Tibial artery (tissue), 4 donors: ENCODE results near the gene GATD1.
A peak's percentile ranks its signal among the peaks of the same experiment; 100 is the strongest.

Source experiments
- DNase-seq, 2 donors: peaks; one replicate each; pipeline ENCODE4 v3.0.0-alpha.2; 2019
- H3K27ac ChIP-seq, 2 donors: fragments of 200-600 bp; sonication (generic) in 1 of 2; 1 replicate in 1 of 2; 2 replicates in 1 of 2; pipeline ENCODE4 v1.5.1; 2018 to 2019; ENCODE audit warnings: mild to moderate bottlenecking in 1 of 2
- H3K27me3 ChIP-seq, 2 donors: fragments of 200-600 bp; sonication (generic) in 1 of 2; one replicate each; pipeline versions ENCODE4 v1.5.1 to v1.6.0; 2016 to 2019
- H3K36me3 ChIP-seq, 3 donors: fragments of 200-600 bp; sonication (generic) in 2 of 3; one replicate each; pipeline ENCODE4 v1.5.1; 2016 to 2019; ENCODE audit warnings: mild to moderate bottlenecking in 2 of 3
- H3K4me1 ChIP-seq, 4 donors: fragments of 200-600 bp; sonication (generic) in 2 of 4; 1 replicate in 3 of 4; 2 replicates in 1 of 4; pipeline ENCODE4 v1.5.1; 2016 to 2019
- H3K4me3 ChIP-seq, 2 donors: fragments of 200-600 bp; sonication (generic) in 1 of 2; 1 replicate in 1 of 2; 2 replicates in 1 of 2; pipeline ENCODE4 v1.5.1; 2018 to 2019; ENCODE audit warnings: mild to moderate bottlenecking in 2 of 2
- H3K9me3 ChIP-seq, 3 donors: fragments of 200-600 bp; sonication (generic) in 1 of 3; one replicate each; pipeline ENCODE4 v1.5.1; 2016 to 2019
- intact Hi-C: fragments of 100-400 bp; cut with DNase I; formaldehyde crosslinking; loops from one replicate; pipeline ENCODE4 v1.15.0; 2023; ENCODE audit warnings: low total_unique reads
- TF ChIP-seq, protein P1 (sequence below), 2 experiments: fragments of 200-600 bp in 1 of 2; fragments of 450-650 bp in 1 of 2; IDR thresholded peaks; one replicate each; pipeline ENCODE4 v1.5.1; 2017 to 2019; ENCODE audit warnings: antibody characterized with exemption in 2 of 2, mild to moderate bottlenecking in 1 of 2, moderate library complexity in 1 of 2

GATD1 gene

DNA sequence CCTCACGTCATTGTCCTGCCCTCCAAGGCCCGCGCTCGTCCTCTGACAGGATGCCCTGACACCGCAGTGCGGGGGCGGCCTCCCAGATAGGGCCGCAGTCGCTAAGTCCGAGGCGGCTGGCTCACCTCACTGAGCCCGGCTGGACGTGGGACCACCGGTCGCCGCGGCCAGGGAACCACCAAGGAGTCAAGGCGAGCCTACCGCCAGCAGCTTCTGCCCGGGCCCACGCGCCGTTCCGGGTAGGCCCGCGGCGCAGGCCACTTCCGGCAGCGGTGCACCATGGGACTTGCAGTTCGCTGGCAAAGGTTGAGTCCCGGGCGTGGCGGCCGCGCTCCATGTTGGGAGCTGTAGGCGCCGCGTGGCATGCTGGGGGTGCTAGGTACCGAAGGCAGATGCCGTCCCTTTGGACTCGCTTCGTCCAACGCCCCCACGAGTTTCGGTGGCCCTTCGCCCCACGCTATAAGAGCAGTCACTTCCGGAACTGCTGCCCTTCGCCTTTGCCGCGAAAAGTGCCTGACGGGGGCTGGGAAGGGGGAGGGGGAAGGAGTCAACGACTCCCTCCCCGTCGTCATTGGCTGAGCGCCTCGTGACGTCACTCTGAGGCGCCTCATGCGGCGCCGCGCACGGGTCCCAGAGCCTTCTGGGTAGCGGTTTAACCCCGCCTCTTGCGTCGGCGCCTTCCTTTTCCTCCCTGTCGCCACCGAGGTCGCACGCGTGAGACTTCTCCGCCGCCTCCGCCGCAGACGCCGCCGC, 32.2 kb upstream of the GATD1 start, which contains the start of gene RPLP2:
RPLP2 (plus strand) TSS at position 681 of the 753 bp plus-strand sequence. CDS start 268 bp downstream, outside the sequence.
- peak within 1 kb of the TSS; percentile 86 to 90 for H3K4me3 ChIP-seq
- intact Hi-C loops = loop anchor here (5.0 to 10.0 kb wide), 2 partner anchors 33 to 235 kb away; partner anchors contain the start of genes PHRF1, POLR2L and TSPAN4
- peak; percentile 98 for DNase-seq
- H3K27ac ChIP-seq = peak within 1 kb of the TSS; percentile 94 to 98
- no peaks in the 10 kb centered on the region for H3K27me3 ChIP-seq
- H3K9me3 ChIP-seq = no peaks in the 10 kb centered on the region
- H3K4me1 ChIP-seq = peaks cover 0 to 45% (median 34%) of the 10 kb centered on the region in 4 donors
- TF ChIP-seq, protein P1, sequence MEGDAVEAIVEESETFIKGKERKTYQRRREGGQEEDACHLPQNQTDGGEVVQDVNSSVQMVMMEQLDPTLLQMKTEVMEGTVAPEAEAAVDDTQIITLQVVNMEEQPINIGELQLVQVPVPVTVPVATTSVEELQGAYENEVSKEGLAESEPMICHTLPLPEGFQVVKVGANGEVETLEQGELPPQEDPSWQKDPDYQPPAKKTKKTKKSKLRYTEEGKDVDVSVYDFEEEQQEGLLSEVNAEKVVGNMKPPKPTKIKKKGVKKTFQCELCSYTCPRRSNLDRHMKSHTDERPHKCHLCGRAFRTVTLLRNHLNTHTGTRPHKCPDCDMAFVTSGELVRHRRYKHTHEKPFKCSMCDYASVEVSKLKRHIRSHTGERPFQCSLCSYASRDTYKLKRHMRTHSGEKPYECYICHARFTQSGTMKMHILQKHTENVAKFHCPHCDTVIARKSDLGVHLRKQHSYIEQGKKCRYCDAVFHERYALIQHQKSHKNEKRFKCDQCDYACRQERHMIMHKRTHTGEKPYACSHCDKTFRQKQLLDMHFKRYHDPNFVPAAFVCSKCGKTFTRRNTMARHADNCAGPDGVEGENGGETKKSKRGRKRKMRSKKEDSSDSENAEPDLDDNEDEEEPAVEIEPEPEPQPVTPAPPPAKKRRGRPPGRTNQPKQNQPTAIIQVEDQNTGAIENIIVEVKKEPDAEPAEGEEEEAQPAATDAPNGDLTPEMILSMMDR (IDR thresholded peaks at IDR 0.05) = peak in 1 of 2 experiments; percentile 3
- peaks cover 26 to 30% (median 29%) of the 10 kb centered on the region in 3 donors for H3K36me3 ChIP-seq

DNA sequence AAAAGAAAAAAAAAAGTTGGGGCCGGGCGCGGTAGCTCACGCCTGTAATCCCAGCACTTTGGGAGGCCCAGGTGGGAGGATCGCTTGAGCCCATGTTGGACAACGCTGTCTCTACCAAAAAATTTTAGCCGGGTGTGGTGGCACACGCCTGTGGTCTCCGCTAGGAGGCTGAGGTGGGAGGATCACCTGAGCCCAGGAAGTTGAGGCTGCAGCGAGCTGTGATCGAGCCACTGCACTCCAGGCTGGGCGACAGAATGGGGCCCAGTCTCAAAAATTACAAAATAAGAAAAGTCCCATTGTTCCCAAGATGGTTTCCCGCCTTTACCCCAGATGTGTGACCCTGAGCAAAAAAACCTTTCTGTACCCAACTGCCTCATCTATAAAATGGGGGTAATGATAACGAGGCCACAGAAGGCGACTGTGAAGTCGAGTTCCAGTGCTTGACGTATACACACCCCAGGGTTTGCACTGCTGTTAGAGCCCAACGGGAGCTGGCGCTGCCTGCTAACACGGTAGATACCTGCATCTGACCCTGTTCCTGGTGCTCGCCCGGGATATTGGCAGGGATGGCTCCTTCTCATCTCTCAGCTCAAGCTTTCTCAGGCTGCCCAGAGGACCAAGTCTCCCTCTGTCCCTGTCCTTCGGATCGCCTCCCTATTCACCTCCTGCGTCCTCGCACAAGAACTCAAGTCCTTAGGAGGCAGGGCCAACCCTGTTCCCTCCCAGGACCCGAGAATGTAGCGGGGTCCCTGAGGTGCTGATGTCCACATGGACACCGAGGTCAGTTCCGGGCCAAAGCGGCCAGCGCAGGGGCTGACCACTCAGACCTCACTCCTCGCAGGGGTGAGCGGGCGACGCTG, 31.4 kb upstream of the GATD1 start:
- H3K4me1 ChIP-seq = peaks cover 0 to 51% (median 42%) of the 10 kb centered on the region in 4 donors
- no peaks in the 10 kb centered on the region for H3K9me3 ChIP-seq
- DNase-seq = no peak
- TF ChIP-seq, protein P1 (IDR thresholded peaks at IDR 0.05) = no peak
- intact Hi-C loops = loop anchor here (5.0 to 10.0 kb wide), 2 partner anchors 34 to 234 kb away; partner anchors contain the start of genes PHRF1, POLR2L and TSPAN4
- H3K36me3 ChIP-seq = peaks cover 24 to 25% (median 25%) of the 10 kb centered on the region in 3 donors
- H3K27me3 ChIP-seq = no peaks in the 10 kb centered on the region
- H3K4me3 ChIP-seq = peak overlapping the region; percentile 86 to 90
- peak overlapping the region; percentile 94 to 98 for H3K27ac ChIP-seq

GRCh38 chr11:804599-804964, 27.3 kb upstream of the GATD1 start:
- Histone ChIP-seq H3K9me3 (no peaks in the 10 kb centered on the region), H3K4me1 (peaks cover 0 to 31% (median 24%) of the 10 kb centered on the region in 4 donors), H3K4me3 (peak overlapping the region; percentile 59 to 66), H3K27me3 (no peaks in the 10 kb centered on the region), H3K36me3 (peaks cover 0 to 36% (median 8%) of the 10 kb centered on the region in 3 donors), H3K27ac (peak overlapping the region; percentile 83 to 93)
- intact Hi-C loops = loop anchor here (10.0 kb wide), 1 partner anchor 230 kb away; the partner anchor contains the start of gene PHRF1
- TF ChIP-seq, protein P1 (IDR thresholded peaks at IDR 0.05) = no peak
- DNase-seq = no peak

- Histone ChIP-seq H3K4me3 (peak overlapping the region; percentile 59 to 66), H3K27ac (peak overlapping the region; percentile 83 to 93), H3K4me1 (peaks cover 0 to 31% (median 24%) of the 10 kb centered on the region in 4 donors), H3K9me3 (no peaks in the 10 kb centered on the region), H3K27me3 (no peaks in the 10 kb centered on the region), H3K36me3 (peaks cover 0 to 42% (median 8%) of the 10 kb centered on the region in 3 donors)
- TF ChIP-seq, protein P1 (IDR thresholded peaks at IDR 0.05) = no peak
- intact Hi-C loops = loop anchor here (10.0 kb wide), 1 partner anchor 229 kb away; the partner anchor contains the start of gene PHRF1
- no peak for DNase-seq
Observed at GRCh38 chr11:803770-804598, 26.7 kb upstream of the GATD1 start.

- TF ChIP-seq, protein P1 (IDR thresholded peaks at IDR 0.05) = no peak
- DNase-seq = no peak
- Histone ChIP-seq H3K27ac (no peak overlapping the region), H3K4me3 (no peak overlapping the region), H3K4me1 (peaks cover 0 to 28% (median 20%) of the 10 kb centered on the region in 4 donors), H3K27me3 (no peaks in the 10 kb centered on the region), H3K9me3 (no peaks in the 10 kb centered on the region), H3K36me3 (peaks cover 0 to 42% (median 8%) of the 10 kb centered on the region in 3 donors)
- intact Hi-C loops = loop anchor here (10.0 kb wide), 1 partner anchor 229 kb away; the partner anchor contains the start of gene PHRF1
Observed at GRCh38 chr11:803467-803742, 26.1 kb upstream of the GATD1 start.
